Stimulated activated CD8-positive, alpha-beta memory T cell treated with anti-CD3 and anti-CD28 coated beads, Interleukin-4, amount 100 ng/mL, for 24 hours (primary cell): ENCODE measurements around the gene PASK.

ENCODE experiments used
- DNase-seq: peaks from one replicate; pipeline ENCODE4 v3.0.0-alpha.2; 2020; ENCODE audit warnings: low read depth

The PASK gene

DNA sequence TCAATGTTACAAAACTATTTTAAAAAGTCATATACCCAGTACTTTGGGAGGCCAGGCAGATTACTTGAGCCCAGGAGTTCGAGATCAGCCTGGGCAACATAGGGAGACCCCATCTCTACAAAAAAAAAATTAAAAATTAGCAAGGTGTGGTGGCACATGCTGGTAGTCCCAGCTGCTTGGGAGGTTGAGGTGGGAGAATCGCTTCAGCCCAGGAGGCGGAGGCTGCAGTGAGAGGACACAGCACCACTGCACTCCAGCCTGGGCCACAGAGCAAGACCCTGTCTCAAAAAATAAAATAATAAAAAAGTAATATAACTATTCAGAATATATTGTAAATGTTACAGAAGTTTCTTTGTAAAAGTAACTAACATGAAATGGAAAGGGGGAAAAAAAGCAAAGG lies 1.9 kb downstream of the PASK start:
- no peak for DNase-seq

DNA sequence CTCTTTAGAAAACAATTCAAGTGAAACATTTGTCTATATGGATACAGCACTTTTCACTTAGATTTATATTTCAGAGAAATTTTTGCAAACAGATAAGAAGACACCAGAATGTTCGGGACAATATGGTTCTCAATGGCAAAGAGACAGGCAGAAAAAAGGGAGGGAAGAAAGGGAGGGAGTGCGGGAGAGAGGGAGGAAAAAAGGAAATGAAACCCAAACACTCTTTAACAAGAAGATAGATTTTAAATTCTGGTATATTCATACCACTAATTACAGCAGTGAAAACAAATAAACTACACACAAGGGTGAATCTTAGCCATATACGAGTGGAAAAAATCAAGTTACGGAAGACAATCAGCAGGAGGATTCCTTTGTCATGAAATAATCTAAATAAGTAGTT lies 3.0 kb downstream of the PASK start:
- DNase-seq = no peak

DNA sequence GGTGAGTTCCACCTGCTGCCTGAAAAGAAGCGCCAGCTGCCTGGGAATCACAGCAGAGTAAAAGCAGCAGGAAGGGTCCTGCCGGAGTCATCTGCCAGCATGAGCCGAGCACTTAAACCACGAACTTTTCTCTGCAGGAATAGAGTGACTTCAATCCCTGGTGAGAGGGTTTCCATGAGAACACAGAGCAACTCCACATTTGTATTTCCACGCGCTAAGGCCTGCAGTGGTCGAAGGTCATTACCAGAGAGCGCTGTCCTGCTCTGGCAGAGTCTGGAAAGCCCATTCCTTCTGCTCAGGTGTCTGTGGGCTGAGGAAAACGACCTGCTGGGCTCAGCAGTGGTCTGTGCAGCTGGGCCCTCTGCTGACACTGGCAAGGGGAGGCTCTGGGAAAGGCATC lies 6.7 kb downstream of the PASK start:
- DNase-seq = no peak

DNA sequence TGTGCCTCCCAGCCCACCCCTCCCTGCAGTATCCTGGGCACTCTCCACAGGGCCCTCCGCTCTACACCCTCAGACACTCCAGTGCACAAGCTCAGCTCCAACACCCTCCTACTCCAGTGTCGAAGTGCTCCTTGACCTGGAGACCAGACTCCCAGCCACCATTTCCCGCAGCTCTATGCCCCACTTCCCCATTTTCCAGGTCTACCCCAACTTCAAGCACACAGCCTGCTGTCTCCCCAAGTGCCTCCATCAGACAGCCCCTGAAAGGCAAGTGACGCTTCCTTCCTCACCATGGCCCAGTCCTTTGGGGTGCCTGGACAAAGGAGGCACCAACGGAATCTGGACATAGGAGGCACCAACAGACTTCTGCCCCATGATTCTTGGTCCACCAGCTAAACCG lies 7.2 kb downstream of the PASK start:
- DNase-seq = no peak

DNA sequence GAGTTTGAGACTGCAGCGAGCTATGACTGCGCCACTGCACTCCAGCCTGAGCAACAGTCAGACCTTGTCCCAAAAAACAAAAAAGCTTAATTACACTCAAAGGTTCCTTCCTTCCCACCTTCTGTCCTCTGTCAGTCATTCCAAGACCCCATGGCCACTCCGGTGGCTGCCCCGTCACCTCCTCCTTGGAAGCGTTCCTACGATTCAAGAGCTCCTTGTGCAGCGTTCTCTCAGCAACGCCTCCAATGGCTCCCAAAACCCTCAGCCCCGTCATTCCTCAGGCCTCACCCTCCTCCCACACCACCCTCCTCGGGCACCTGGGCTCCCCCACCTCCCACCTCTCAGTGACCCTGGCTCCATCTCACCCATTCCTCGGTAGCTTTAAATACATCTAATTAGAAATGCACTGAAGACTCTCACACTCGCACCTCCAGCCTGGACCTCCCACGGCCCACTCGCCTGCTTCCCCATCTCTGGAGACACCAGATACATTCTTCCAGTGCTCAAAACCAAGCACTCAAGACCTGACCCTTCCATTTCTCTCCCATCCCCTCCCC lies 8.0 kb downstream of the PASK start:
- no peak for DNase-seq

DNA sequence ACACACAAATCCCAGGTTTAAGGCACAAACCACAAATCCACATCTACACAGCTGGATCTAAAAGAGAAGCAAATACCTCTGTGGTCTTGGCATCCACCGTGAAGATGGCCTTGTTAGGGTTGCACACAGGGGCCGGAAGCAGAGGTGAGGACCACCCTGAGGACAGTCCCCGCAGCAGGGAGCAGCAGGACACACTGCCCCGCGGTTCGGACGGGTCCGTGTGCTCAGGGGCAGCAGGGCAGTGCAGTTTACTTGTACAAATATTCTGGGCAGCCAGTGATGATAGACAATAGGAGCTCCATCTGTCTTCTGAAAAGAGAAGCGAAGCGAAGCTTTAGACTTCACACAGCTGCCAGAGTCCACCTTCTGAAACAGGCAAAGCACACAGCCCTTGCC lies 8.8 kb downstream of the PASK start:
- no peak for DNase-seq

DNA sequence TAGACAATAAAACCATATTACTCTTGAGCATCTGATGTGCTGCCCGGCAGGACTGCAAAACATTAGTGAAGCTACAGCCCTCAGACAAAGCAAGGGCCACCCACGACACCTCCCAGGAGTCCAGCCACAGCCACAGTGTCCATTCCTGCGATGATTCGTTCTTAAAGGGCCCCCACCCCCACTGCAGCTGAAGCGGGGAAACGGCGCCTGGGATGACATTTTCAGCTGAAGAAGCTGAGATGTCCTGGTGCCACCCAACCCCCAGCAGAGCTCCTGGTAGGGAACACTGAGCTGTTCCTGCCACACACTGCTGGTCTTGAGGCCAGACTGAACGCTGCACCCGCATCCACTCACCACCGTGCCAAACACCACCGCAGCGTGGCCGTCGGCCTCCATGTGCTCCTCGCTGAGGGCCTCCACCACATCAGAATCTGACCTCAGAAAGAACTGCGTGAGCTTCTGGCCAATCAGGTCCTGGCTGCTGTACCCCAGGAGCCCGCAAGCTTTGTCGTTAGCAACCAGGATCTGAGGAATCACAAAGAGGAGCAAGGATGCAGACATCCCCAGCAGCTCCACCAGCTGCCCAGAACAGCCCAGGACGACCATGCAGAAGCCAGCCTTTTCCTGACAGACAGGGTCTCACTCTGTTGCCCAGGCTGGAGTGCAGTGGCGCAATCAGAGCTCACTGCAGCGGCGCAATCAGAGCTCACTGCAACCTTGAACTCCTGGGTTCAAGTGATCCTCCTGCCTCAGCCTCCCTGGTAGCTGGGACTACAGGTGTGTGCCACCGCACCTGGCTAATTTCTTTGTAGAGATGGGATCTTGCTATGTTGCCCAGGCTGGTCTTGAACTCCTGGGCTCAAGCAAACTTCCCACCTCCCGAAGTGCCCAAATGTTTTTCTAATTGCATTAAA lies 9.5 kb downstream of the PASK start:
- DNase-seq = no peak

DNA sequence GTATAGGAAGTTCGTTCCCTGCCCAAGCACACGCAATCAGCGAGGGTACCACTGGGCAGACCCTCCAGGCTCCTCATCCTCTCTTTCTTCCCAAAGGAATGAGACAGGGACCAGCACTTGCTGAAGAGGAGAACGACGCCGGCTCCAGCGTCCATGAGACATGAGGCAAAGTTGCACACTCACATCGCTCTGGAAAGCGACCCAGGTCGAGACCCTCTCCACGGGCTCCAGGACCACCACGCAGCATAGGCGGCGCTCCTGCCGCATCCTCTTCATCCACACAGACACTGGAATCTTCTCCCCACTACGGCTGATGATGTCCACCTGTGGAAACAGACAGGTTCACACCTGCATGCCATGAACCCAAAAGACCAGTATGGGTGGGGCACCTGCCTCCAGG lies 10.8 kb downstream of the PASK start:
- no peak for DNase-seq

DNA sequence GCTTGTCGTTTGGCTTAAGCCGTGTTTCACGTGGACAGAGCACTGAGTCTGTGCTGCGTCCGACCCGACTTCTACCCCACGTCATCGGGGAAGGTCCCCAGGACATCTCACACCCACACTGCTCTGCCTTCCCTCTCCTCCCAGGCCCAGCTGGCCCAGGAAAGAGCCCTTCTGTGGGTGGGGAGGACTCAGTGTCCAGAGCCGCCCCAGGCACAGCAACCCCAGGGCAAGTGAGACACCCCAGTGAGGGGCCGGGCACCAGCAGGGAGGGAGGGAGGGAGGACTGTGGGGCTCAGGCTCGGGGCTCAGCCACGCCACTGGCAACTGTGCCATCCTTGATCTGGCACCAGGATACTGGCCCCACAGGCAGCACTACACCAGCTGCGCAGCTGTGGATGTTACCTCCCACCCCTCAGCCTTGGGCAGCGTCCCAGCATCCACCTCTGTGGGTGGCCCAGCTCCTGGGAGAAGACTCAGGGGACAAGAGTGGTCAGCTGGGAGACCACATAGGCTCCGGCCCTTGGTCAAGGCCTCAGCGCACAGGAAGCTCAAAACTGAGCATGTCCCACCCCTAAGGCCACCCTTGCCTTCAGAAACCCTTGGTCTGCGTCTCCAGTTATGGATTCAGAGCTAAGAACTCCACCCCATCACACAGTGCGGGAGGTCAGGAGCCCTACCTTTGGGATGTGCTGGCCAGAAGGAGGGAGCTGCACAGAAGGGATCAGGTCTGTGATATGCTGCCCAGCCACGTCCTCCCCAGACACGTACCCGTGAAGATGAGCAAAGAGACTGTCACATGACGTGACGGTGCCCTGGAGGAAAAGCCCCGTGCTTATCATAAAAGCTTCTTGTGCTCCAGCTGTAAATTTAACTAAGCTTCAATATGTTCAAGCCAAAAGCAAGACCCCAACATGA lies 11.7 kb downstream of the PASK start:
- no peak for DNase-seq

DNA sequence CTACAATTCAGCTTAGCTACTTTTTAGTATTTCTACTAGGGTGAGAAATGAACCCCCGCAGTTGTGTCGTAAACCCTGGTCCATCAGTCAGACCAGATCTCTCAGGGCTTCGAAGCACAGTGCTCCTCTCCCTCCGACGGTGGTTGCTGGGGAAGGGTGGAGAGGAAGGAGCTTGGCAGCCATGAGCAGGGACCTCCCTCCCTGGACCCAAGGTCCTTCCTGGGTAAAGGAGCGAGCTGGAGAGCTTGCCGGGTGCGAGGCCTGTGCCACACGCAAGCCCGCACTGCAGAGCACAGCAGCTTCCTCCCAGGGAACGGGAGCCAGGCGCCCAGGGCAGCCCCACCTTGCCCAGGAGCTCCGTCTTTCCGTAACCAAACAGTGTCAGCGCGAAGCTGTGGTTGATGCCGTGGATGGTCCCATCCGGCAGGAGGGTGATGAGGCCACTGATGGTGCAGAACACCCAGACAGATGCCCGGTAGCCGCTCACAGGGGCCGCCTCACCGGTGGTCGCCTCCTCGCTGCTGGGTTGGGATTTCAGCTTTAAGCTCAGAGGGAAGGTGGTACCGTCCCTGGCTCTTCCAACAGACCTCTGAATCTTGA lies 12.5 kb downstream of the PASK start:
- no peak for DNase-seq

DNA sequence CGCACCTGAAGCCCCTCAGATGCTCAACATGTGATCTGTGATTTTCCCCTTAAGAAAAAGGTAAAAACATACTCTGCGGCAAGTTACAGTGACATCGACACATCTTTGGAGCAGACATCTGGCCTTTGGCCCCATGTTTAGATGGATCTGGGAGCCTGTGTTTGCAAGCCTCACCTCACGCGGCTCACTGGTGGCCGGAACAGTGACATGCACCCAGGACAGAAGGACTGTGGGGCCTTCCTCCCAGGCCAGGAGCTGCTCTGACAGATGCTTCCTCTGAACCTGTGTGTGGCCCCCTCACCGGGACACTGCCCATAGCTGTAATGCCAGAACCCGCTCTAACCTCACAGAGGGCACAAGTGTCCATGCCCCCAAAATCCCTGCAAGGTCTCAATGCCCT lies 13.1 kb downstream of the PASK start:
- no peak for DNase-seq

DNA sequence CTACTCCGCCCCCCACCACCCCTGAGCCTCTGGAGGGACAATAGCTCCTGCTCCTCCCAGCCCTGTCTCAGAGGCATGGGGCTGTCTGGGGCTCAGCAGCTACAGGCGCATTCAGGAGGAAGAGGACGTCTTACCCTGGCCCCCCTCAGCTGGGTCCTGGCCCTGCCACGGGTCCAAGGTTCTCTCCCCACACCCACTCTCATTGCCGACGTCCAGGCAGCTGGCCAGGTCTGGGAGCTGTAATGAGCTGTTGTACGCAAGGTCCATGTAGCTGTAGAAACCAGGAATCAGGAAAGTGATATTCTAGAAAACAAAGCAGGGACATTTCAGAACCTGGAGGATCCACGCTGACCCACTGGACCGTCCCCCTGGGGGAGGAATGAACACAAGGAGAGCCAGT lies 13.5 kb downstream of the PASK start:
- DNase-seq = no peak

DNA sequence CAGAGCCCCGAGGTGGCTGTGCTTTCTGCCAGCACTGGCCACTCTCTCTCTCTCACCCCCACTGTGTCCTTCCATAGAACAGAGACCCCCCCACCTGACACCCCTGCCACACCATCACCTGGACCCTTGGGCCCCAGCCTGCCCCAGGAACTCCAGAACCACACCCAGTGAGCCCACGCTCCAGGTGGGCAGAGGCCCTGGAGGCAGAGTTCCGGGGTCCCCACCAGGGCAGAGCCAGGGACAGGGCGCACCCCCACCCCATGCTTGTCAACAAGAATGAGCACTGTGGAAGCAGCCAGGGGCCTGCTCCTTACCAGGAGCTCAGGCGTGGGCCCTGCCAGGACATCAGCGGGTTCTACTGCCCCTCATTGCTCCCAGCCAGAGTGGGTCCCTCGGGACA lies 14.6 kb downstream of the PASK start:
- DNase-seq = no peak

DNA sequence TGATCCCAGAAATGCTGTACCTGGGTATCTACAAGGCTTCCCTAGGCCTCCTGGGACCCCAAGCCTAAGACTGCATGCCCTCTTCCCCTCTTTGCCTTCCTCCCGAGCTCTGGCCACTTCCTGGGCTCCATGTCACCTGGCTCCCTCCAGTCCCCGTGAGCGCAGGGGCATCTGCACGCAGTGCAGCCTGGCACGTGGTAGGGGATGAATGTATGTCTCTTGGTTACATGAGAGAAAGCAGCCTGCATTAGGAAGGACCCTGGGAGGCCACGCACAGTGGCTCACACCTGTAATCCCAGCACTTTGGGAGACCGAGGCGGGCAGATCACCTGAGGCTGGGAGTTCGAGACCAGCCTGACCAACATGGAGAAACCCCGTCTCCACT lies 15.8 kb downstream of the PASK start:
- no peak for DNase-seq

DNA sequence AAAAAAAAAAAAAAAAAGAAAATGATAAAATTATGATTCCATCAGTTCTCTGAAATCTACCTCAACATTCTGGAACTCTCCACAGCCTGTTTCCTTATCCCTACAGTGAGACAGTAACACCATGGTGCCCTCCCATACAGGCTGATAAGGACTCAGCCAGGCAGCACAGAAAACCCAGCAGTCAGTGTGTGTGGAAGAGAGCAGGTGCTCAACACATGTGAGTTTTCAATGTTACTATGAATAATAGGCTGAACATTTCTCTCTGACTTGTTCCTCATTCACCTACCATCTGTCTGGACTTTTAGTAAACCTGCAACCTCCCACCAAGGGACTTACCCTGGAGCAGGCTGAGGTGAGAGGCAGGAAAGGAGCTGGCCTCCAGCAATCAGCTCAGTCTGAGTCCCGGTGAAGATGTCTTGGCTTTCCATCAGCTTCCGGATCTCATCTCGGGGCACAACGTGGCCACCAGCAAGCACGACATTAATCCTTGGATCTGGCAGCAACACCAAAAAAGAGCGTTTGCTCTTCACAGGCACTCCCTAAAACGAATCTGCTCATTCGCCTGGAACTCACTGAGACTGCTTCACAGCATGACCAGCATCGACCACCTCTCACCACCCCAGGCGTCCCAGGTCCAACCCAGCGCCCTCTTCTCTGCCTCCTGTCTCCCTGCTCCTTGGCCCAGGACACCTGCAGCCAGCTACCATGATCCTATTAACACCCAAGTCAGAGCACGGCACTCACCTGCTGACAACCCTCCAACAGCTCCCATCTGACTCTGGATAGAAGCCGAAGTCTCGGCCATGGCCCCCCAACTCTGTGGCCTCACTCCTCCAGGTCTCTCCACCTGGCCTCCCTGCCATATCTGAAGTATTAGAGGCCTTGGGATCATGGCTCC lies 16.5 kb downstream of the PASK start:
- DNase-seq = no peak

DNA sequence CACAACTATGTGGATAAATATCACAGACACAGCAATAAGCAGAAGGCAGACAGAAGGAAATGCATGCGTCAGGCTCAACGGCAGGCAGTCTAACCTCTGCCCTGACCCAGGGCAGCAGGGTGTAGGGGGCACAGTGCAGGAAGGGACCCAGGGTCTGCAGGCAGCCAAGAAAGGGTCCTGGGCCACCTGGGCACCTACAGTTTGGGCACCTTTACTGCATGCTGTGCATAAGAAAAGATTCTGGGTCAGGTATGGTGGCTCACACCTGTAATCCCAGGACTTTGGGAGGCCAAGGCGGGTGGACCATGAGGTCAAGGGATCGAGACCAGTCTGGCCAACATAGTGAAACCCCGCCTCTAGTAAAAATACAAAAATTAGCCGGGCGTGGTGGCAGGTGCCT lies 17.7 kb downstream of the PASK start:
- no peak for DNase-seq

DNA sequence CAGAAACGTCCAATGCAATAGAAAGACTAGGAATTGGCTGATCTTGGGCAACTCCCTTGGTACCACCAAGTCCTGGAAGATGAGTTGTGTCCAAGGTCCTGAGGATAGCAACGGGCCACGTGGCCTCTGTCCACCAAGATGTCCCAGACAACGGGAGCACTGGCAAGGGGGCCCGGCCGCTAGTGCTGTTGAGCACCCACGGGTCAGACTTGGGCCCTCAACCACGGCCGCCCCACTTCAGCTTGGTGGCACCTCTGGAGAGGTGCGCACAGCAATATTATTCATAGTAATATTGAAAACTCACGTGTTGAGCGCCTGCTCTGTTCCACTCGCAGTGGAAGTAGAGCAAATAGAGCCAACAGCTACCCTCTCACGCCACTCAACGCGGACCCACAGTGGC lies 19.0 kb downstream of the PASK start:
- no peak for DNase-seq

DNA sequence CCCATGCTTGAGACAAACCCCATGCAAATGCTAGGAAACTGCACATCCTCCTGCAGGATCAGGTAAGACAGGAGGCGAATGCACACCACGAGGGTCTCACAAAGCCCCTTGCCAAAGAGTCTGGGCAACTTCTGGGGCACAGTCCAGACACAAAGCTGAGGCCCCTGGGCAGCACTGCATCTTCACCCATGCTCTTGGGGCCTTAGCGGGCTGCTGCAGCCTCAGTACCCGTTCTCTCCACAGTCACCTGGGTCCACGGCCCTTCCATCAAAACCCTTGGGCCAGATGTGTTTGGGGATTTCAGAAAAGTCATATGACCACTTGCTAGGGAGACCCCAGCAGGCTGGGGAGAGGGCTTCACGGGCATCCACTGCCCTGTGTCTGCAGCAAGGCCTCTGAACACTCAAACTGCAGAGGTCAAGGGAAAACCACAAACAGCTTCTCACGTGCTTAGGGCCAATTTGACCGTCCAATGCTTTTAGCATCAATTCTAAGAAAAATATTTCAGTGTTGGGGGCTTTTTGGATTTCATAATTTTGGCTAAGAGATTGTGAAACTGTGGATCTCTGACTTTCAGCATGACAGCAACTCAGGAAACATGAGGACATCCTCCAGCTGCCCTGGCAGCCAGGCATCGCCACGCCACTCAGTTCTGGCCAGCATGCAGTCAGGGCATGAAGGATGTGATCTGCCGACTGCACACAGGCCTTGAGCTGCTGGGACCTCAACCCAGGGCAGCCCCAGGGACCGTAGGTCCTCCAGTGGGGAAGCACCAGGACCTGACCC lies 20.0 kb downstream of the PASK start:
- DNase-seq = no peak

DNA sequence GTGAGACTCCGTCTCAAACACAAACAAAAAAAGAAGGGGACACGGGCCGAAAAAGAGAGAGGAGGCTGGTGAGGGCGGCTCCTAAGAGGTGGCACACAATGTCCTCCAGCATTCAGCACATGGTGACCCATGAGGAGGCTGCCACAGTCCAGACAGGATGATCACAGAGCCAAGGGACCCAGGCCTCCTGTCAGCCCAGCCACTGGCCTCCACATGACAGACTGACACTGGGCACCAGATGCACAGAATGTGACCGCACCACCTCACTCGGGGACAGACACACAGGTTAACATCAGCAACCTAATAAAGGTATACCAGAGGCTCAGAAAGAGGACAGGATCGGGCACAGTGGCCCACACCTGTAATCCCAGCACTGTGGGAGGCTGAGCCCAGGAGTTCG lies 21.0 kb downstream of the PASK start:
- no peak for DNase-seq

DNA sequence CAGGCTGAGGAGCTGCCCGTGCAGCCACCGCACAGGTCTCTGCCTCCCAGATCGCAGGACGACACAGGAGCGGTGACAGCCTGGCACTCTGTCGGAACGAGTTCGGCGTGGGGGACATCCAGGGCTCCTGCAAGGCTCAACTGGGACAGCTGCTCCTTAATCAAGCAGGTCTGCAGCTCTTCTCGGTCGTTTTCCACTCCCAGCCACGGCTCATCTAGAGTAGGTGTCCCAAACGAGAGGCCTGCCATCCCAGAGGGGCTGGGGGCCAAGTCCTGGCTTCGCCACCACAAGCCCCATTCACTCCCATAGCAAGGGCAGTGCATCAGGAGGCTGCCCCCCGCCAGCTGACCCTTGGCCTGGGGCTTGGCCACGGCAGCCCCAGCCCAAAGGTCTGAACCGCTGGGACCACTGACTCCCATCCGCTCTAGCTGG lies 22.5 kb downstream of the PASK start:
- DNase-seq = no peak

DNA sequence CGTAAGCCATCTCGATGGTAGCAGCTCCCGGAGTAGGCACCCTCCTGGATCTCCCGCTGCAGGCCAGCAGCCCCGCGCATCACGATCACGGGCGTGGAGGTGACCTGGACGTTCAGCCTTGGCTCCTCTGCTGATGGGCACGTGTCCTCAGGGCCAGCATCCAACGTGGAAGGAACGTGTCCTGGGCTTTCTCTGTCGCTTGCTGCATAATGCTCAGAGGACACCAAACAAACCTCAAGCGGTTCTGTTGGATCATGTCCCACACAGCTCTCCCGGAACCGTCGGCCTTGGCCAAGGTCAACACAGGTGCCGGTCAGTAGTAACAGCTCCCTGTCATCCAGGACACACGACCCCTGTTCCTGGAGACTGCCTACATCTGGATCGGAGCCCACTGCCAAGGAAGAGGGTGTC lies 23.1 kb downstream of the PASK start:
- no peak for DNase-seq
